HG03457 (cell line): Measurements from ENCODE around the gene RAI1.

Source experiments
- ATAC-seq: cut with Tn5 transposase; IDR thresholded peaks from one replicate; pipeline ENCODE4 v1.9.1; 2021; ENCODE audit warnings: moderate number of reproducible peaks; ENCODE audit not compliant: unreplicated experiment

RAI1 gene

DNA sequence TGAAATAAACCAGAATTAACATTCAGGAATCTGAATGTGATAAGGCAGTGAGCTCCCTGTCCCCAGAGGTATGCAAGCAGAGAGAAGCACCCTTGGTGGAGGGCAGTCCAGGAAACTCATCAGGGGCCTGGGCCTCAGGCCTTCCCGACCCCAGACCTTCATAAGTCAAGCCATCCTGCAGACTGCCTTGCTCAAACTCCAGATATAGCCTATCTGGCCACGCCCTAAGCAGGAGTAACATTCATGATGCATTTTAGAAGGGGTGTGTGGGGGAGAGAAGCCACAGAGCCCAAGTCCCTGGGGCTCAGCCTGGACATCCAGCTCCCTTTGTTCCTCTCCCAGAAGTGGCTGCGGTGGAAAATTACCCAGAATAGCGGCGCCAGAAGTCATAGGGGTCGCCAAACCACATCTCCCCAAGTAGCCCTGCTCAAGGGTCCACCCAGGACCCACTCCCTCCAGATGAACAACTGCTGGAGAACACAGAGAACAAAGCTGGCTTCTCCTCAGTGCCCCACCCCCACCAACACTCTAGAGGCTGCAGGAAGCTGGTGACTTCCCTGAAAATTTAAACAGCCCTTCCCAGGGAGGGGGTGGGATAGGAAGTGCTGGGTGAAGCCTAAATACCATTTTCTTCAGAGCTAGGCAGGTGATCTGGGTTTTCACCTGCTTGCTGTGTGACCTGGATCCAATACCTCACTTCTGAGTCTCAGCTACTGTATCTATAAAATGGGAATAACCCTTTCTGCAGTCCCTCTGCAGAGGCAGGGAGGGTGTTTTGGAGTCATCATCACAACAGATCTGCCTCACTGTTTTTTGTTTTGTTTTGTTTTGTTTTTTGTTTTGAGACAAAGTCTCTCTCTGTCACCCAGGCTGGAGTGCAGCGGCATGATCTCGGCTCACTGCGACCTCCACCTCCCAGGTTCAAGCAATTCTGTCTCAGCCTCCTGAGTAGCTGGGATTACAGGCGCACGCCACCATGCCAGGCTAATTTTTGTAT lies 157.0 kb downstream of the RAI1 start:
- ATAC-seq = no peak

DNA sequence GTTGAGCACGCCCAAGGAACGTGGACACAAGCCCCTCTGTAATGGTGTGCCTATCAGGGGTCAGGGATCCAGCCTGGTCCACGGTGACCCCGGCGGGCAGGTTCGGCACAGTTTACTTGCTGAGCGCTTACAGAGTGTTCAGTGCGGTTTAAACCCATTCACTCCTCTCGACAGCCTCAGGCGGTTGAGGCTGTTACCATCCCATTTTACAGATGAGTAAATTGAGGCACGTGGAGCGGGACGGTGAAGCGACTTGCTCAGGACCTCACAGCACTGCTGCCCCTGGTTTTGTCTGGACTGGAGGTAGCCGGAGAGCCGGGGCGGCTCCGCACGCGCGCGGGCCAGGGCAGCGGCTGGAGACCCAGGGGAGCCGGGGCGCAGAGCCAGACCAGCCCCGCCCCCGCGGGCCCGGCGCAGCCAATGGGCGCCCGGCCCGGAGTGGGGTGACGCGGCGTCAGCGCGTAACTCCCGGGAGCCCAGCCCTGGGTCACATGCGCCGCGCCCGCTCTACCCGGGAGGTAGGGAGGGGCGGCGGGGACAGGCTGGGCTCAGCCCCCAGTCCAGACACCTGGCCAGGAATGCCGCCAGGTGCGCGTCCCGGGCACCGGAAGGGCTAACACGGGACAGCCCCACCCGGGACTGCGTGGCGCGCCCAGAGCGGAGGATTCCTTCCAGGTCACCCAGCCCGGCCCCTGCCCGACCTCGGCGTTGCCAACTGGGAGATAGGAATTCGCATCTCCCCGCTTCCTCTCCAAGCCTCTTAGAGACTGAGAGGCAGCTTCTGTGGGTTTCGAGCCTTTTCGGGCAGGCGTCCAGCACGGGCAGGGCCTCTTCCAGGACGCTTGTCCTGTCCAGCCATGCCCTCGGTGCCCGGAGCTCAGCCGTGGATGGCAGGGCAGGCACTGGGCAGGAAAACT lies 158.8 kb downstream of the RAI1 start:
- ATAC-seq = no peak

DNA sequence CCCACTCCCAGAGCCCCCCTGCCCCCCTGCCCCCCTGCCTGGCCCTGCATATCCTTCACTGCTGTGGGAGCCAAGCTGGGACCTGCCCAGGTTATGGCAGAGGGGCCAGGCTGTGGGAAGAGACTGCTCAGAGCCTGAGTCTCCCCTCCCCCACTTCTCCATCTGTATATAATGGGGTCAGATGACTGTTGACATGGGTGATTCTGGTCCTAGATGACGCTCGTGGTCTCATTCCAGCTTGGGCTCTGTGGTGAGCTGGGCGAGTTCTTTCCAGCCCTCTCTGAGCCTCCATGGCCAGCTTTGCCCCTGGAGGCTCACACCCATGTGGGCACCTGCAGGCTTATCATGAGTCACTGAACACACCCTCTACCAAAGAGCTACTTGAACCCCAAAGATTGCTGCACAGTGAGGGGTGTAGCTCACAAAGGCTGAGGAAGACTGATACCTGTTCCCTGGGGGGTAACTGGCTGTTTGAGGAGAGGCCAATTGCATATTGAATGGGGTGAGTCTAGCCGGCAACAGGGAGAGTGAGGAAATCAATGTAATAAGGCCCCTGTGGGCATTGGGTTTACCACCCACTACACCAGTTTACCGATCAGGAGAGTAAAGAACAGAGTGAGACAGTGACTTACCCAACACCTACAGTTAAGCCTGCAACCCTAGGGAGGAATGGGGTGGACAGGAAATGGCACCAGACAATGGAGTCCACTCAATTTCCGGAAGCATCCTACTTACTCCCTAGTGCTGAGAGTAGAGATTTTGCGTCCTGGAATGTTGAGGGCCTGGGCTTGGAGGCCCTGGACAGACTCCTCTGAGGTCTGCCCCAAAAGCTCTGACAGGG lies 159.7 kb downstream of the RAI1 start:
- ATAC-seq = no peak

DNA sequence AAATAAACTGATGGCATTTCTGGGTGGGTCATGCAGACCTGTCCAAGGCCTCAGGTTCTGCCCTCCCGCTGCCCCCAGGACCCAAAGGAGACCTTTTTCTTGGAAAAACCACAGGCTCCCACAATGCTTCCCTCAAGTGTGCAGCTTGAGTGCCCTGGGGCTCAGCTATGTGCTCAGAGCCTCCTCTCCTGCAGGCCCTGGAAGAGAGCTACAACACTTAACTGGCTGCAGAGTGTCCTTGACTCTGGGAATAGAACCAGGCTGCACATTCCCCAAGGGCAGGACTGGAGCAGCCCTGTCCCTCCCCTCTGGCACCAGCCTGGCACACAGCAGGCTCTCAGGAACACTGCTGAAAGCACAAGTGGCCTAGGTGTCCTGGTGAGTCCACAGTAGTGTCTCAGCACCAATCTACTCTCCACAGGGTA lies 160.4 kb downstream of the RAI1 start:
- ATAC-seq = no peak

DNA sequence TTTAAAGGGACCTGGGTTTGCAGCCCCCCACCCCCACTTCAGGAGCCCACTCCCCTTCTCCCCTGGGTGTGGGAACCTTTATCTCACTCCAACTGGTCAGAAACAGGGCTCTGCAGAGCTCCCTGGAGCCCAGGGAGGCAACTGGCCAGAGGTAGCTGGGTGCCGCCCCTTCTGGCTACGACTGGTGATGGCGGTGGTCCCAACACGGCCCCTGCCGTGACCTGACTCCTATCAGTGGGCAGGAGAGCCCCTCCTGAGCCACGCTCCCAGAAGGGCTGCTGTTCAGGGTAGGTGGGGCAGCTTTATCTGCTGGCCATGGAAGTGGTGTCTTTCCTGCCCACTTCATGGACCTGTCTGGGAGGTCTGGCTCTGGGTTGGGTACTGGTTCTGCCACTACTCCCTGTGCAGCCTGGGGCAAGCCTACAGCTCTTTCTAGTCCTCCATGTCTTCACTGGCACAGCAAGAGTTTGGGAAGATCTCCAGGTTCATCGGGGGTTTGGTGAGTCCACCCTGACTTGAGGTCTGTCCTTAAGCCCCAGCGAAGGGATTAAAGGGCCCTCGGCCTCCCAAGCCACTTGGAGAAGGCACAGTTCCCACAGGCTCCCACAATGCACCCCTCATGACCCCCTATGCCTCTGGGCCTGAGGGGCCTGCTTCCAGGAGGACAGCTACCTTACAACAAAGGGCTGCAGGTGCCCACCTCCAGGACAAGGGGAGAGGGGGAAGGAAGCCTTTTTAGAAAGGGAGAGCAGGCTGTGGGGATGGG lies 161.0 kb downstream of the RAI1 start:
- no peak for ATAC-seq

DNA sequence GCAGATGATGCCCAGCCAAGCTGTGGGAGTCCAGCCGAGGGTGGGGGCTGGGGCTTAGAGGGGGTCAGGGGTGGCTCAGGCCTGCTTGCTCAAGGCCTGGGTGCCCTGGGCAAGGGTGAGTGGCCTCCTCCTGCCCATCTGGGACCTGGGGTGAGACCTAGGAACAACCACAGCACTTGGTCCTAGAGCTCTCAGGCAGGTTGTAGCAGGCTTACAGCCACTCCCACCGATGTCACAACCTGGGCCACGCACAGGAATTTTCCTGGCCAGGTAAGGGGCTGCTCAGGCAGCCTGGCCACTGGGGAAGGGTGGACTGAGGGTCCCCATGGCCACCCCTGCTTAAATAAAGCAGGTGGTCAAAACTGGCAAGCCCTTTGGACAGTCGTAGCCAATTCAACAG lies 161.8 kb downstream of the RAI1 start:
- no peak for ATAC-seq

DNA sequence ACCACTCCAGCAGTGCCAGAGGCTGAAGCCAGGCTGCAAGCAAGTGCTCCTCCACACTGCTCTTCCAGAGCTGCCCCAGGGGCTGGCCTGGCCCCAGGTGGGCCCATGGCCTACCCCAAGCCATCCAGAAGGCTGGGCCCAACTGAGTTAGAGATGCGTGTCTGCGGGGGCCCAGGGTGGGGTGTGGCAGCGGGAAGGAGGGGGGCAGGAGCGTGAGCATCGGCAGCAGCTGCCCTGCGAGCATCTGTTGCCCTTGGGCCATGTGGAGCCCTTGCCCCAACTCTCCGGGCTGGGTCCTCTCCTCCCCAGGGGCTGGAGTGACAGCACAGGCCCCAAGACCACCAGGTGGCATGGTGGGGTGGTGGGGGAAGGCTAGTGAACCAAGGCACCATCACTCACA lies 162.8 kb downstream of the RAI1 start:
- no peak for ATAC-seq

DNA sequence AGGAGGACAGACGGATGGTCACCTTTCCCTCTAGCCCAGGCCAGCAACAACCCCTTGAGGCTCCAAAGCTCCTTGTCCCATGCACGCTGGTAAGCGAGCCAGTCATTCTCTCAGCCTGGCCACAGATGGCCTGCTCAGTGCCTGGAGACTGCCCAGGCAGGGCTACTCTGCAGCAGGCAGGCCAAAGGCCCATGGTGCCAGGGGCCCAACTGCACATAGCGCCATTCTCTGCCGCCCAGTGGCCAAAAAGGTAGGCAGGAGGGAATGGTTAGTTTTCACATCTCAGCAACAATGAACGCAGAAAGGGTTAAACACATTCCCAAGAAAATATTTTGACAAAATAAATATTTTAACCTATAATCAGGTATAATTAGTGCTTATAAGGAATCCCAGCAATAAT lies 163.2 kb downstream of the RAI1 start:
- ATAC-seq = no peak

DNA sequence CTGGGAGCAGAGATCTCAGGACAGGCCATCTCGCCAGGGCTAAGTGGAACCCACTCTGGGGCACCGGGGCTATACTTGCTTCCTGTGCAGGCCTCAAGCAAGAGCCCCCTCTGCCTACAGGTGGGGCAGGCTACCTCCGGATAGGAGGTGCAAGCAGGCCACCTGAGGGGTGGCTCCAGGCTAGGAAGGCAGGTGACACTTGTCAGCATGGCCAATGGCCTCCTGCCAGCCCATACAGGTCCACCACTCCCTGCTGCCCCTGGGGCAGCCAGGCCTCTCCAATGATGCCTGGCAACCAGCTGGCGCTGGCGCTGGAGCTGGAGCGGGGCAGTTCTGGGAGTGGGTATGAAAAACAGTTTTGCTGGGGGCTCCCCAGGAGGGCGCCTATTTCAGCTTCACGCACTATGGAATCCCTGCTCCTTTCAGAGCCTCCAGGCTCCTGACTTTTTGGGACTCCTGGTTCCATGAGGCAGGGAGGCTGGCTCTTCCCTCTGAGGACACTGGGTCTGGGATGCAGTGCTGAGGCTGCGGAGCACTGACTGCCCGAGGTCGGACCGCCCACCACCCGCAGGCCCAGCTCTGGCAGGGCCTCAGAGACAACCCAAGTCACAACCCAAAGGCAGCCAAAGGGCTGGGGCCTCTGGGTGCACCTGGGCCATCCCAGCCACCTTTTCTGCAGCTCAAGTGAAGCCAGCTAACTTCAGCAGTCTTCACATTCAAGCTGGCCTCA lies 164.0 kb downstream of the RAI1 start:
- ATAC-seq = no peak

DNA sequence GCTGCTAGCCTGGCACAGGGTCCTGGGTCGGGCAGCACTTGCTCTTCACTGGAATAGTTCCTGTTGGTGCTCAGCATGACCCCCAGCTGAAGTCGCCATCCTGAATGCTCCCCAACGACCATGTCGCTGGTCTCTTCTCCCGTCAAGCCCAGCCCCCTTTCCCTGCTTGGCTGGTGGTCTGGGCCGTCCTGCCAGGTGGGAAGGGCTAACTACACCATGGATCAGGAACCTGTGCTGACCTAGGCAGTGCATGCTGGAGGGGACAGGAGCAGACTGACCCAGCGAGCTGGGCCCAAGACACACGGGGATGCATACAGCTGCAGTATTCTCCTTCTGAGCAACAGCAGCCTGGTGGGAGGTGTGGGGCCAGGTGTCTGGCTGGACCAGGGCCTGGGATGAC lies 164.7 kb downstream of the RAI1 start:
- no peak for ATAC-seq

DNA sequence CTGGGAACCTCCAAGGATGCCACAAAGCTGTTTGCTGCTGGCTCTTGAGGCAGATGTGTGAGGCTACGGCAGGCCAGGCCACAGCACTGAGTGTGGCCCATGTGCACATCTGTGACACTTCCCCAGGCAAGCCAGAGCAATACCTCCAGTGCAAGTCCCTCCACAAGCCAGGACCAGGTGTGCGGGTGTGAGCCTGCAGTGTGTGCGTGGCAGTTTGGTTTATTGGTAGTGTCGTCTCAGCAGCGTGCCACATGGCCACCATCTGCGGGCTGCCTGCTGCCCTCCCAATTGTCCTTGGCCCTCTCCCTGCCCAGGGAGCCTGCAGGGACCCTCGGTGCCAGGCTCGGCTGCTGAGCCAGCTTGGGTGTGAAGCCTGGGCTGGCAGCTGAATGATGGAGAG lies 165.4 kb downstream of the RAI1 start:
- no peak for ATAC-seq

DNA sequence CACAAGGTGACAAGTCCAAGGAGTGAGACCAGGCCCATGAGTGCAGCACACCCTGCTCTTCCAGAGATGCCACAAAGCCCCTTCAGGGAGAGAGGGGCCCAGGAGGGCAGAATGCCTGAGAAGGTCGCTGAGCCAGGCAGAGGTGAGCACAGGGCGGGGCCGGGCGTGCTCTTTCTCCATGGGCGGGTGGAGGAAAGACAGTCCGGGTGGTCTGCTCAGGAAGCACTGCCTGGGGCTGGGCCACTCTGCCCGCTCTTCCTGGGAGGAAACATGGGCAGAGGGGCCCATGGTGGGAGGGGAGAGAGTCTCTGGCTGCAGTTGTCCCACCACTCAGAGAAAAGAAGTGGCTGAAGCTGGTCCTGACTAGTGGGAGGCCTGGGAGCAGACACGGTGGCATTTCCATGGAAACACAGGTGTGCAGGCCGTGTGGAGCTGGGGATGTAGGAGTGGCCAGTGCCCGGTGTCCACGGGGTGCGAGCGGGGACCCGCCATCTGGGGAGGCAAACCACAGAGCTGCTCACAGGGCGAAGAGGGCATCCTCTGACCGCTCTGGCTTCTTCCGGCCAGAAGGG lies 165.9 kb downstream of the RAI1 start:
- ATAC-seq = no peak

DNA sequence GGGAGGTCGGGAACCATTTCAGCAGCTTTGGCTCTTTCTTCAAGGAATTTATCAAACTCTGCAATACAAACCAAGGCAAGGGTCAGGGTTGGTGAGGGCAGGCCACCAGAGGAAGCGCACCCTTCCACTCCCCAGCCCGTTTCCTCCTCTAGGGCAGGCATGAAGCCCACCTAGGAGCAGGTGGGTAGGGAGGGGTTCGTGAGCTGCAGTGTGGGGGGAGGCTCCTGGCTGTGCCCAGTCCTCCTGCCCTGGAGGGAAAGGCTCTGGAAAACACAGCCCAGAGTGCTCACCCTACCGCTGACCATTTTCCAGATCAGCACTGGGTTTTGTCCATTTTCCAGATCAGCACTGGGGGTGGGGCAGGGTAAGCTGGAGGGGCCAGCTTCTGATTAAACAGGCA lies 166.5 kb downstream of the RAI1 start:
- ATAC-seq = no peak

DNA sequence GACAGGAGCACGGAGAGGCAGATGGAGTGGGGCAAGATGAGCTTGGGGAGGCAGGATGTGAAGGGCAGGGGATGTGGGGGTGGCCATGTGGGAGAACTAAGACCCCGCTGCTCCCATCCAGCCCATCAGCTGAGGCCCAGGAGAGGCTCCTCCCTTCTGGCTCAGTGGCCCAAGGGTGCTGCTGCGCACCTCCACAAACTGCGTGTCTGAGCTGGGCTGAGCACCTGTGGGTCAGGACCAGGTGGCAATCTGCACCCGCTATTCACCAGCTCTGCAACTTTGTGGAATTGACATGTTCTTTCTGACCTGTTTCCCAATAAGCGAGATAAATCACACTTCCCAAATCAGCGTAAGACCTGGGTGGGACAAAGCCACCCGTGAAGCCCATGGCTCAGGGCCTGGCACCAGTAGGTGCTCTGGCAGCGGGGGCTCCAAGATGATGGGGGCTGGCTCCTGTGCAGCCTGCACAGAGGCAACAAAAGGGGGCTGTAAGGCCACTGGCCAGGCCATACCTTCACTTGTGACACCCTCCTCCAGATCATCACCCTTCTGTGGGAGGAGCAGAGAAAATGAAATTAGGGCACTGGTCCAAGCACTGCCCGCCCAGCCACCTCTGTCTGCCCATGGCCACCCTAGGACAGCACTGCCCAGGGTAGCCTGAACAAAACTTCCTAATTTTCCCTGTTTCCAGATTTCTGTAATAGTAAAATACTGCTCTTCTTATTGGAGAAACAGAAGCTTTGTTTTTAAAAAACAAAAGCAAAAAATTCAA lies 167.2 kb downstream of the RAI1 start:
- ATAC-seq = no peak

DNA sequence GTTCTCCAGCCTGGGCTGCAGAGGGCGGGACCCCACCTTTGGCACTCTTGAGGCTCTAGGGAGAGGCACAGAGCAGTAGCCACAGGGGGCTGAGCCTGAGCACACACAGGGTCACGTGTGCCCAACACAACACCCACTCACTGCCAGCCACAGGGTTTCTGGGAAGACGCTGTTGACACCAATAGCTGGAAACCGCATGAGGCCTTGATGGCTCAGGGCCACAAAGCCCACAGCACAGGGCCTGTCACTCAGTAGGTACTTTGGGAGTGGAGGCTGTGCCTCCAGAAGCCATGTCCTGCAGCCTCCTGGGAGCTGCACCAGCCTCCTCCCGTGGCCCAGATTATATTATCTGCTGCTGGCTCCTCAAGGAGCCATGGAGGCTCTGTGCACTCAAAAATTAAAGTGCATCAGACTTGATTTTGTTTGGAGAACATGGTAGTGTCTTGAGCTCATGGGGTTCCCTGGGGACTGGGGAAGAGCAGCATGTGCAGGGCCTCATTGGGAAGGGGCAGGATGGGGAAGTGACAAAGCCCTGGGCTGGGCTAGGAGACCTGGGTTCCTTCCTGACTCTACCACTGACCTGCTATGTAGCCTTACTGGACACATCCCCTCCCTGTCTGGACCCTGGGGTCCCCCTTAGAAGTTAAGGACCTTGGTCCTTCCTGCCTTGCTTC lies 168.0 kb downstream of the RAI1 start:
- ATAC-seq = no peak

DNA sequence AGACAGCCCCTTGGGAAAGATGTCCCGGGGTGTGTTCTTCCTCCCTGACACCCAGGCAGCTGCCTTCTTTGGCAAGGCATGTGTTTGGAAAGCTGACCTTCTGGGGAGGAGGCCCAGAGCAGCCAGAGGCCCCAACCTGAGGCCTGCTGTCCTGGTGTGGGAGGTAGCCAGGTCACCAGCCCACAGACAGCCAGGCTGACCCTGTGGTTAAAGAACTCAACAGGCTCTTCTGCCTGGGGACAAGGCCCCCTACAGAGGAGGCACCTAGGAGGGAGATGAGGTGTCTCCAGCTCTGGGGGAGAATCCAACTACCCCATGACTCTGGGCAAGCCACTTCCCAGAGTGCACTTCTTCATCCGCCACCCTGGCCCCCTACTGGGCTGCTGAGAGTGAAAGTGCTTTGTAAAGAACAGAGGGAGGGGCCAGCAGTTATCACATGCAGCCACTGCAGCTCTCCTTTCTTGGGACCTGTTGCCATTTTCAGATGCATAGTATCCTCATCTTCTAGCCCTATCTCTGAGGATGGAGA lies 168.7 kb downstream of the RAI1 start:
- ATAC-seq = no peak
